Gastrocnemius medialis (tissue), 4 donors: Measurements from ENCODE around the gene UNC13A.

Experiments used
- CTCF ChIP-seq, 5 experiments: fragments of 450-650 bp in 3 of 5; fragments of 200-600 bp in 2 of 5; sonication (generic) in 2 of 5; IDR thresholded peaks in 4 of 5; conservative IDR thresholded peaks in 1 of 5; 1 replicate in 4 of 5; 2 replicates in 1 of 5; pipeline ENCODE4 v1.5.1; 2016 to 2019; ENCODE audit warnings: antibody characterized with exemption in 5 of 5, mild to moderate bottlenecking in 3 of 5, moderate library complexity in 3 of 5
- POLR2A ChIP-seq, 2 donors: fragments of 450-650 bp; IDR thresholded peaks; one replicate each; pipeline ENCODE4 v1.6.1; 2017; ENCODE audit warnings: antibody characterized with exemption in 2 of 2, mild to moderate bottlenecking in 2 of 2, moderate library complexity in 2 of 2

- TF ChIP-seq CTCF (IDR thresholded peaks at IDR 0.05 in 4 of 5, conservative IDR thresholded peaks at IDR 0.05 in 1 of 5) (no peak), POLR2A (IDR thresholded peaks at IDR 0.05) (no peak)
These were observed 62.2 kb downstream of the UNC13A start for GRCh38 chr19:17625980-17626379.
